ENCODE results near the gene RBM19.

Gene RBM19

GRCh38 chr12:113855998-113856397, 110.1 kb downstream of the RBM19 start:
- DNase-seq (ENCODE audit: low spot score) = no peak

- no peak for DNase-seq (ENCODE audit: low spot score)
Measured at GRCh38 chr12:113854385-113855142, 111.6 kb downstream of the RBM19 start.

DNA sequence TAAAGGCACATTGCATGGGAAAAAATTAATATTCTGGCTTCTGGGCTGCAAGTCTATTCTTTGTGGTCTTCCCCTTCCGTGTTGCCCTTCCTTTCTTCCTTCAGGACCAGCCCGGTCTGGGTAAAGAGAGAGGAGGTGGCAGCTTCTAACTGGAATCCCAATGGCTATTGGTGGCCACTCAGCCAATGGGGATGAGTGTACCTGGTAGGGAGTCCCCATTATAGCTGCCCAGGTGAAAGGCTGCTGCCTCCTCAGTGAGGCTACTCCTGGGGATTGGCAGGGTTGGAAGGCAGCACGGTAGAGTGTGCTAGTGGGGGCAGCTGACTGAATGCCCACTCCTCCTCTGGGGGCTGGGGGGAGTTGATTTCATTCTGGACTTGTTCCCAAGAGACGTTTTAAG, 112.6 kb downstream of the RBM19 start:
- DNase-seq (ENCODE audit: low spot score) = no peak

GRCh38 chr12:113852695-113853490, 113.2 kb downstream of the RBM19 start:
- no peak for DNase-seq (ENCODE audit: low spot score)

DNA sequence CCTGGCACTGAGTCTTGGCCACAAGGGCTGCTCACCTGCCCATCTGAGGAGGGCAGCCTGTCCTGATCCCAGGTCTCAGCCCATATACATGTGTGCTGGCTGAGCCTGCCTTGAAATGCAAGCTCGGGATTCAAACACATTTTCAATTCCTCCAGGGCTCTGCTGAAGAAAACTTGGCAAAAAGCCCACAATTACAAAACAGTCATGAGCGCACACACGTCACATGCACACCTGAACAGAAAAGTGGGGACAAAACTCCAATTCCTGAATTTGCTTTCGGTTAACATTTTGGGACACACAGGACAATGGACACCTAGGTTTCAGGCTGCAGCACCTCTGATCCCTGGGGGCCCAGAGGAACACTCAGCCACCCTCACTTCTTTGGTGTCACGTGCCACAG, 113.9 kb downstream of the RBM19 start:
- DNase-seq (ENCODE audit: low spot score) = no peak

GRCh38 chr12:113850309-113851056, 115.6 kb downstream of the RBM19 start:
- DNase-seq (ENCODE audit: low spot score) = no peak

DNA sequence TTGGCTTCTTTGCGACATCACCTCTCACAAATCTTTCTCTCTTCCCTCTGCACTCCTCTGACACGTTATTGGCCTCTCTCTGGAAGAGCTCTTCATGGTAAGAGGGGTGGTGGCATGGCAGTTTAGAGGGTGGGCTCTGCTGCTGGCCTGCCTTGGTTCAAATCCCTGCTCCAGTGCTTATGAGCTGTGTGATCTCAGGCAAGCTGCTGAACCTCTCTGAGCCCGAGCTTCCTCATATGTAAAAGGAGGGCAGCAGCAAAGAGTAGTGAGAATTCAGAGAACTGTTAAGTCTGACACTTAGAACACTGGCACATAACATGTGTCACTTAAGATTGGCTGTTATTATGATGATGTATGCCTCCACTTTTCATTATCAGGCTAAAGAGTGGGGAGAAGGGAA, 118.3 kb downstream of the RBM19 start:
- no peak for DNase-seq (ENCODE audit: low spot score)

DNA sequence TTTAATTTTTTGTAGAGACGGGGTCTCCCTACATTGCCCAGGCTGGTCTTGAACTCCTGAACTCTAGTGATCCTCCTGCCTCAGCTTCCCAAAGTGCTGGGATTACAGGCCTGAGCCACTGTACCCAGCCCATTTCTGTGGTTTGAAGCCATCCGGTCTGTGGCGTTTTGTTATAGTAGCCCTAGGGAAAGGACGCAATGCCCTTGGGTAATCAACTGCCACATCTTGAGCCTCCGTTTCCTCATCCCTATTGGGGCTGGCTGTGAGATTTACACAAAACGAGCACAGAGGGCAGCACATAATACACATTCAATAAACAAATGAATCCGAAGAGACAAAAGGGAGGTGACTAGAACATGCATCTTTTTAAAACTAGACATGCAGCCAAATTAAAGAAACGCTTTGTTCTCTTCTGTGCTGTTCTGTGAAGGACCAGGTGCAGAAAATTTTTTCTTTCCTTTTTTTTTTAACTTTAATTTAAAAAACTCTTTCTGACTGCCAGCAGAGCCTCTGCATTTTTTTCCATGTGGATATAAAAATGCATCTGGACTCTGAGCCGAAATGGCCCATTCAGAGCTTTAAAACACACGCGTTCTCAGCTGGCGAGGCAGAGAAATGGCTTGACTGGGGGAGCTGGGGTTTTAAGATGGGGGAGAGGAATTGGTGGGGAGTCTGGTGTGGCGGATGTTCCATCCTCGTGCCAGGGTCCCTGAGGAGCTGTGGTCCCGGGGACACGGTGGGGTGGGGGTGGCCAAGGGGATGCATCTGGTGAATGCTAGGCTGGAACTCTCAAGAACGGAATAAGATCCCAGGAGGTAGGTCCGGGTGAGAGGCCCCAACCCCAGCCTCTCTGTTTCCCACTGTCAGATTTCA, 119.0 kb downstream of the RBM19 start:
- no peak for DNase-seq (ENCODE audit: low spot score)

- DNase-seq (ENCODE audit: low spot score) = no peak
Measured at GRCh38 chr12:113845900-113846674, 120.0 kb downstream of the RBM19 start.

DNA sequence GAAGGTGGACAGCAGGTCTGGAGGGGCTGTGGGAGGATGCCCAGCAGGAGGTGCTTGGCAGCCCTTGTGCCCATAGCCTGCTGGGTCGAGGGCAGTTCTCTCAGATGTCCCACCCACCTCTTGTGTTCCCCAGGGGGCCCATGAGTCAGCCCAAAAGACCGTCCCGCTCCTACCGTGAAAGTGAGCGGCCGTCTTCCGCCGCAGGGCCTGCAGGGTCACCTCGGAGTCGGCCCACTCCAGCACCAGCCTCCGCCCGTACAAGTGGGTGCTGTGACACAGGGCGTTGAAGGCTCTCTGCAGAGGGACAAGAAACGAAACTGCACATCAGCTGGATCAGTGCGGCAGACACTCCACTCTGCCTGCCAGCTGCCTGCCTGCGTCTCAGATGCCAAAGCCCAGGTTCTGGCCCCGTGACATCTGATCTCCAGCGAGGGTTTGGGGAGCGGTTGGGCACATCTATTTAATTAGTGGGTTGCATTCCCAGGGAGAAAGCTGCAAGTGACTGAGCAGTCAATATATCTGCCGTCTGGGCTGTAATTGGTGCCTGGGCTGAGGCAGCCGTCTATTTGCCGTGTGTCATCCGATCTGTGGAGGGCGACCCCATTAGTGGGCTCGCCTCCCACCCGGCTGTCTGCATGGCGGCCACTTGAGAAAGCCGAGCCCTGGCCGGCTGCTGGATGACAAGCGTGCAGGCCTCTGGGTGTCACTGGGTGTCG, 121.5 kb downstream of the RBM19 start:
- no peak for DNase-seq (ENCODE audit: low spot score)

- no peak for DNase-seq (ENCODE audit: low spot score)
Measured at GRCh38 chr12:113842699-113843098, 123.4 kb downstream of the RBM19 start.

- DNase-seq (ENCODE audit: low spot score) = no peak
Measured at GRCh38 chr12:113841786-113842185, 124.3 kb downstream of the RBM19 start.

DNA sequence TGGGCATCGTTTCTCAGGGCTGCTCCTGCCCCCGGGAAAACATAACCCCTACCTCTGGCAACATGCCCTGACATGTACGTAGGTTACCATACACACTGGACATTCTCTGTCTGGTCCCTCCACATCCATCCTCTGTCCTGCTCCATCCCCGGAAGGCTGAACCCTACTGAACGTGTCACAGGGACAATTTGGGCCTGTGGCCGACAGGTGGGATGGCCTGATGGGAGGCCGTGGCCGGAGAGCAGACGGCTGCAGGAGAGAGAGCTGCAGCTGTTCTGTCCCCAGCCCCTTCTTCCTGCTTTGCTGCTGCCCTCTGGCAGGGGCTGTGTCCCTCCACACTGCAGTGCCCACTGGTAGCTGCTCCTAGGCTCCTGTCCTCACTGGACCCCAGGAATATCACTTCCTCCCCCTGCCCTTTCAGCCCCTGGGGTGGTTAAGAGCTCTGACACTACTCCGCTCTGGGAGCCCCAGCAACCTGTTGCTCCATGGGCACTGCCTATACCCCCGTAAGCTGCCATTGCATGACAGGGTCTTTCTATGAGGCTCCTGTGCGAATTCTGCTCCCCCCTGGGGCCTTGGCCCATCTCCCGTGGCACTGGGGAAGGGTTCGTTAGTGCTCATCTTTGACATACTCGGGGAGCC, 125.6 kb downstream of the RBM19 start:
- no peak for DNase-seq (ENCODE audit: low spot score)

DNA sequence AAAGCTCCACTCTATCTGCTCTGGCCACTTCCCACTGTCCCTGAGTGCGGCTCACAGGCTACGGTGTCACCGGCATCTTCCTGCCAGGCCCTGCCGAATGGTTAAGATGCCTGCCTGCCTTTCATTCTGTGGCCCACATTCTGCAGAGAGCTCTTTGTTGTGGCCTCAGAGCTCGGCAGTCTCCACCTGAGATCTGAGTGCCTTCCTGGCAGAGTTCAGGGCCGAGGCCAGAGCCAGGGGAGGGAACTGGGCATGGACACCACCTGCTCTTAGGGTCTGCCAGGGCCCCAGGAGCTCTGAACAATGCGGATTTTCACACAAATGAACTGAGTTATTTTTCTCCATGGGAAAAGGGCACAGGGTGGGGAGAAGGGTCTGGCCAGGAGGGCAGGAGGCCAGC, 127.2 kb downstream of the RBM19 start:
- peak; percentile 74 for DNase-seq (ENCODE audit: low spot score)

DNA sequence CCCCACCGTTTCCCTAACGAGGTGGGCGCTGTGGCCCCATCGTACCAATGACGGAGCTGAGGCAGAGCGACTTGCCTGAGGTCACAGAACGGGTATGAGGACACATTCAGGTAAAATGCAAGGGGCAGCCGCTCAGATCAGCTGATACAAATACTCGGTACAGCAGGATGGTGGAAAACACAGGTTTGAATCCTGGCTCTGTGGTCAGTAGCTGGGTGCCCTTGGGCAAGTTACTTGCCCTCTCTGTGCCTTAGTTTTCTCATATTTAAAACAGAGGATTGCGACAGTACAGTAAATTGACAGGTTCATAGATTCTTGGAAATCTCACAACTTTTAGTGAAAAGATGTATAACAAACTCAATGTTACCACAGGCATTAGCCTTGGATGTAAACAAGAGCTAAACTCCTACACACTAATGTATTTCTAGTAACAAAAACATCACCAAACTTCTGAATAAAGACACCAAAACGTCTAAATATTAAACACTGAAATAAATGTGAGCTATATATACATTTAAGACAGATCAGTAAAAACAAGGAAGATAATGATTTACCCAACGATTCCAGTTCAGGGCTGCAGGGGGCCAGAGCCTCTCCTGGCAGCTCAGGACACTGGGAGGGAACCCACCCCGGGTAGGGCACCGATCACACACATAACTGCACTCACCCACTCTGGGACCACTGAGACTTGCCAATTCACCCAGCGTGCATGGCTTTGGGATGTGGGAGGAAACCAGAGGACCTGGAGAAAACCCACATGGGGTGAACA, 128.4 kb downstream of the RBM19 start:
- no peak for DNase-seq (ENCODE audit: low spot score)

- DNase-seq (ENCODE audit: low spot score) = no peak
Measured at GRCh38 chr12:113837084-113837483, 129.0 kb downstream of the RBM19 start.

- DNase-seq (ENCODE audit: low spot score) = no peak
Measured at GRCh38 chr12:113835896-113836295, 130.2 kb downstream of the RBM19 start.

DNA sequence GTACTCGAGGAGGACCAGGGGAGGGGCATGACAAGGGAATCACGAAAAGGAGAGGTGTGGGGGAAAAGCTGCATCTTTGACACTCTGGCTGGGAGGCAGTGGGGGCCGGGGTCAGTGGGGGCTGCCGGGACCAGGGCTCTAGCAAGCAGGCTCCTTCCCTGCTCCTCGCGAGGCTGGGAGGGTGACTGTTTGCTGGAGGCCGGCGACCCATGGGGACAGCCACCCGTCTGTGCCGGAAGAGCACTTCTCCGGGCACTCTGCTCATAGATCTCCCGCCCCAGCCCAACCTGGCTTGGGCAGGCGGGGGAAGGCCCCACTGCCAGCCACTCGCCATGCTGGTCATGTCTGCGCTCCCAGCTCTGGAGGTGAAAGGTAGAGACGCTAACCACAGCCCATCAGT, 130.7 kb downstream of the RBM19 start:
- DNase-seq (ENCODE audit: low spot score) = no peak

DNA sequence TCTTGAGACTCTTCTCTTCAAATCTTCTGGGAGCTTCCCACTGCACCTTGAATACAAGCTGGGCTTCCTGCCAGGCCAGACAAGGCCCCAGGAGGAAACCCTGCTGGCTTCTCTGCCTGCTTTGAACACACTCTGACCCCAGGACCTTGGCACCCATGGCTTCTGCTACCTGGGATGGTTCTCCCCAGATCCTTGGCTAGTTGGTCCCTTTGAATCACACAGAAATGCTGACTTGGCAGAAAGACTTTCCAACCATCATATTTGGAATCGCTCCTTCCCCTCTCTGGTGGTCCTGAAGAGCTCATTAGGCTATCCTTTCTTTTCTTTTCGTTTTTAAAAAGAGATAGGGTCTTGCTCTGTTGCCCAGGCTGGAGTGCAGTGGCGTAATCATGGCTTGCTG, 132.7 kb downstream of the RBM19 start:
- DNase-seq (ENCODE audit: low spot score) = no peak
